Panc1 (cell line): ENCODE results near the gene ZDHHC4. TPM values are rescaled to one million over a fixed set of nuclear protein-coding genes. Genes with fewer than 3 reads are reported as not detected.
"Not testable (repeated sequence)": the region's sequence is repeated elsewhere in the genome, so short reads cannot be mapped to it uniquely, and the experiment has no call there.

Experiments
- ATAC-seq: fragments of 200-7000 bp; cut with Tn5 transposase; 2 replicates; pipeline ENCODE4 v1.9.1; 2020; ENCODE audit warnings: mild to moderate bottlenecking, moderate library complexity
- BruUV-seq: library from RNA; stranded (reverse); fragments of 400-500 nt; replicated peaks from 2 replicates; lab custom pipeline; 2021; lab: Mats Ljungman, UMichigan
- CTCF ChIA-PET: fragments of 300-600 bp; sonication (Branson Sonifier 250); formaldehyde crosslinking; loops from one replicate; lab custom pipeline; 2022; ENCODE audit warnings: antibody characterized with exemption; lab: Charles Lee
- POLR2A ChIA-PET: fragments of 300-600 bp; sonication (Branson Sonifier 250); formaldehyde crosslinking; loops from one replicate; lab custom pipeline; 2022; ENCODE audit warnings: antibody characterized with exemption; lab: Charles Lee
- DNase-seq: peaks from one replicate; pipeline ENCODE4 v3.0.0-alpha.2; 2010; ENCODE audit warnings: low read depth, low spot score
- H3K27ac ChIP-seq: 2 replicates; pipeline ENCODE4 v1.5.1; 2011; ENCODE audit warnings: mild to moderate bottlenecking, low read length, inconsistent platforms
- H3K27me3 ChIP-seq: fragments of 200-500 bp; sonication (Bioruptor generic); 2 replicates; pipeline ENCODE4 v1.6.0; 2014; ENCODE audit warnings: low read length, inconsistent platforms; ENCODE audit not compliant: control insufficient read depth, insufficient read depth
- H3K36me3 ChIP-seq: fragments of 200-500 bp; sonication (Bioruptor generic); 2 replicates; pipeline ENCODE4 v1.5.1; 2014; ENCODE audit warnings: inconsistent platforms, mild to moderate bottlenecking, low read length, moderate library complexity; ENCODE audit not compliant: control insufficient read depth, insufficient read depth
- H3K4me1 ChIP-seq: 2 replicates; pipeline ENCODE4 v1.5.1; 2011; ENCODE audit warnings: inconsistent platforms, mild to moderate bottlenecking, low read length, moderate library complexity; ENCODE audit not compliant: control insufficient read depth, insufficient read depth
- H3K4me3 ChIP-seq, 2 experiments: 2 replicates each; pipeline ENCODE4 v1.5.1; 2011 to 2012; ENCODE audit warnings: low read depth in 2 of 2, low read length in 2 of 2, mild to moderate bottlenecking in 2 of 2, inconsistent platforms in 1 of 2, moderate library complexity in 1 of 2
- H3K9me3 ChIP-seq: fragments of 200-500 bp; sonication (Bioruptor generic); 2 replicates; pipeline ENCODE4 v1.5.1; 2014; ENCODE audit warnings: low read depth, mild to moderate bottlenecking, inconsistent platforms, low read length, moderate library complexity; ENCODE audit not compliant: control insufficient read depth, insufficient read depth
- POLR2AphosphoS5 ChIP-seq: IDR thresholded peaks from 2 replicates; pipeline ENCODE4 v1.6.1; 2012; ENCODE audit warnings: mild to moderate bottlenecking, low read depth, low read length, moderate library complexity
- TCF7L2 ChIP-seq: IDR thresholded peaks from 2 replicates; pipeline ENCODE4 v1.6.1; 2011; ENCODE audit warnings: mild to moderate bottlenecking, low read depth, low read length, inconsistent platforms
- in situ Hi-C: cut with HindIII; loops from 2 replicates; pipeline ENCODE4 v1.10.0; 2016; ENCODE audit warnings: low sequenced_read_pairs, low pct_unique_long_range_greater_than_20kb
- intact Hi-C: fragments of 100-400 bp; cut with micrococcal nuclease; formaldehyde crosslinking; loops from one replicate; pipeline ENCODE4 v1.10.0; 2022; ENCODE audit not compliant: unreplicated experiment
- total RNA-seq: library from RNA; stranded (reverse); gene quantifications from one replicate; pipeline ENCODE4 v1.2.1, GENCODE V29; 2021; ENCODE audit not compliant: unreplicated experiment
- TF ChIP-seq, protein P1 (sequence below), 2 experiments: IDR thresholded peaks; 2 replicates each; pipeline ENCODE4 v1.6.1; 2011 to 2012; ENCODE audit warnings: low read depth in 2 of 2, control low read depth in 1 of 2, low read length in 1 of 2, mild to moderate bottlenecking in 1 of 2, moderate library complexity in 1 of 2; ENCODE audit not compliant: insufficient read depth in 1 of 2

ZDHHC4 gene
- total RNA-seq, 1 experiment from 2014 or later = 113 TPM

- no peak for DNase-seq
- H3K4me1 ChIP-seq = peaks cover 15% of the 10 kb centered on the region
- H3K4me3 ChIP-seq = no peak overlapping the region
- no TSS peak for BruUV-seq
- ChIA-PET POLR2A (interaction anchor here (0.6 kb wide), 1 partner anchor 1493 kb away, joined by 5 read pairs; no protein-coding TSS in a partner anchor), CTCF (no interaction called here)
- ATAC-seq = no peak
- H3K9me3 ChIP-seq = no peaks in the 10 kb centered on the region
- H3K27me3 ChIP-seq = no peaks in the 10 kb centered on the region
- in situ Hi-C loops = loop anchor here (5.0 kb wide), 1 partner anchor 58 kb away; no protein-coding TSS in a partner anchor
- TF ChIP-seq, protein P1, sequence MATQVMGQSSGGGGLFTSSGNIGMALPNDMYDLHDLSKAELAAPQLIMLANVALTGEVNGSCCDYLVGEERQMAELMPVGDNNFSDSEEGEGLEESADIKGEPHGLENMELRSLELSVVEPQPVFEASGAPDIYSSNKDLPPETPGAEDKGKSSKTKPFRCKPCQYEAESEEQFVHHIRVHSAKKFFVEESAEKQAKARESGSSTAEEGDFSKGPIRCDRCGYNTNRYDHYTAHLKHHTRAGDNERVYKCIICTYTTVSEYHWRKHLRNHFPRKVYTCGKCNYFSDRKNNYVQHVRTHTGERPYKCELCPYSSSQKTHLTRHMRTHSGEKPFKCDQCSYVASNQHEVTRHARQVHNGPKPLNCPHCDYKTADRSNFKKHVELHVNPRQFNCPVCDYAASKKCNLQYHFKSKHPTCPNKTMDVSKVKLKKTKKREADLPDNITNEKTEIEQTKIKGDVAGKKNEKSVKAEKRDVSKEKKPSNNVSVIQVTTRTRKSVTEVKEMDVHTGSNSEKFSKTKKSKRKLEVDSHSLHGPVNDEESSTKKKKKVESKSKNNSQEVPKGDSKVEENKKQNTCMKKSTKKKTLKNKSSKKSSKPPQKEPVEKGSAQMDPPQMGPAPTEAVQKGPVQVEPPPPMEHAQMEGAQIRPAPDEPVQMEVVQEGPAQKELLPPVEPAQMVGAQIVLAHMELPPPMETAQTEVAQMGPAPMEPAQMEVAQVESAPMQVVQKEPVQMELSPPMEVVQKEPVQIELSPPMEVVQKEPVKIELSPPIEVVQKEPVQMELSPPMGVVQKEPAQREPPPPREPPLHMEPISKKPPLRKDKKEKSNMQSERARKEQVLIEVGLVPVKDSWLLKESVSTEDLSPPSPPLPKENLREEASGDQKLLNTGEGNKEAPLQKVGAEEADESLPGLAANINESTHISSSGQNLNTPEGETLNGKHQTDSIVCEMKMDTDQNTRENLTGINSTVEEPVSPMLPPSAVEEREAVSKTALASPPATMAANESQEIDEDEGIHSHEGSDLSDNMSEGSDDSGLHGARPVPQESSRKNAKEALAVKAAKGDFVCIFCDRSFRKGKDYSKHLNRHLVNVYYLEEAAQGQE (IDR thresholded peaks at IDR 0.05; ENCODE audit: insufficient read depth in 1 of 2, low read depth in 2 of 2, low read length in 1 of 2) = no peak
- intact Hi-C loops = no loop called here
- no peaks in the 10 kb centered on the region for H3K36me3 ChIP-seq
- no peak overlapping the region for H3K27ac ChIP-seq
Observed at GRCh38 chr7:6634021-6634420, 56.8 kb downstream of the ZDHHC4 start.

DNA sequence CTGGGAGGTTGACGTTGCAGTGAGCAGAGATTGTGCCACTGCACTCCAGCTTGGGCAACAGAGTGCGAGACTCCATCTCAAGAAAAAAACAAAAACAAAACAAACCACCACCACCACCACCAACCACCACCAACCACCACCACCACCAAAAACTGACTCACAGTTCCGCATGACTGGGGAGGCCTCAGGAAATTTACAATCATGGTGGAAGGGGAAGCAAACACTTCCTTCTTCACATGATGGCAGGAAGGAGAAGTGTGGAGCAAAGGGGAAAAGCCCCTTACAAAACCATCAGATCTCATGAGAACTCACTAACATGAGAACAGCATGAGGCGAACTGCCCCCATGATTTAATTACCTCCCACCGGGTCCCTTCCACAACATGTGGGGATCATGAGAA is 57.7 kb downstream of the ZDHHC4 start:
- H3K9me3 ChIP-seq, CTCF ChIA-PET, H3K27me3 ChIP-seq, ATAC-seq, DNase-seq, intact Hi-C loops, BruUV-seq, H3K27ac ChIP-seq, H3K36me3 ChIP-seq, H3K4me3 ChIP-seq, POLR2A ChIA-PET: not testable (repeated sequence)
- H3K4me1 ChIP-seq = peaks cover 15% of the 10 kb centered on the region
- in situ Hi-C loops = loop anchor here (5.0 kb wide), 1 partner anchor 57 kb away; no protein-coding TSS in a partner anchor

DNA sequence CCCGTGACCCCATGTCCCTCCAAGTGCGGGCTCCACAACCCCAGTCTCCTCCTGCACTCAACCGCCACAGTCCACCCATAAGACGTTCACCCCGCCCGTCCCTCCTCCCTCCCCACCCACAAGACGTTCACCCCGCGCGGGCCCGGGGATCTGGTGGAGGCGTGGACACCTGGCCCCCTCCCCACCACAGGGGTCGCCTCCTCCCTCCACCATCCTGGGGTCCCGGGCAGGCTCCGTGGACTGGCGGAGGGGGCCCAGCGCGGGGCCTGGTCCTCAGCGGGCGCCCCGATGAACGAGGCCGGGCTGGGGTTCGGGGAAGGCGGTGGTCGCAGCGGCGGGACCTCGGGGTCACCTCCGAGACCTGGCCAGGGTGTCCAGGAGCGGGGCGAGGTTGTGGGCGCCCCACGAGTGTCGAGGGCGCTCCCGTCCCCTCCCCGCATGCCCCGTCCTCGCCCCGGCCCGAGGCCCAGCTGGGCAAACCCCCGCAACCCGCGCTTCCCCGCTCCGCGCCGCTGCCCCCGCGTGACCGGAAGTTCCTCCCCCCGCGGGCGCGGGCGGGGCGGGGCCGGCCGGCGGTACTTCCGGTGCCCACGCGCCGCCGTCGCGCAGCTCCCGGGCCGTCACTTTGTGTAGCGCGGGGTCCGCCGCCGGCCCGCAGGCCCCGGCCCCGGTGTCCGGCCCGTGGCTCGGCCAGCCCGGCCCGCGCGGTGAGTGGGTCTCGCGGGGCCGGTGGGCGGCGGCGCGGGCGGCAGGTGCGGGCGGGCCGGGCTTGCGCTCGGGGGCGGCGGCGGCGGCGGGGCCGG is 59.7 kb downstream of the ZDHHC4 start, which contains the start of gene ZNF316:
Gene ZNF316, plus strand, starts transcription at position 578 of the 803 bp plus-strand sequence. CDS start 5,092 bp downstream, outside the sequence.
- Histone ChIP-seq H3K27ac (peak within 1 kb of the TSS; percentile 84), H3K9me3 (no peaks in the 10 kb centered on the region), H3K4me3 (peak within 1 kb of the TSS; percentile 77 to 78), H3K27me3 (no peaks in the 10 kb centered on the region), H3K4me1 (peaks cover 15% of the 10 kb centered on the region), H3K36me3 (peaks cover 4% of the 10 kb centered on the region; the same call in 1 of the 2 replicates)
- peak; percentile 84 for ATAC-seq
- DNase-seq = no peak
- intact Hi-C loops = no loop called here
- CTCF ChIA-PET = interaction anchor here (0.6 kb wide), 1 partner anchor 89 kb away, joined by 3 read pairs; no protein-coding TSS in a partner anchor
- in situ Hi-C loops = no loop called here
- no peak for TF ChIP-seq TCF7L2
- peak; percentile 76 for TF ChIP-seq POLR2AphosphoS5
- BruUV-seq = TSS peak; percentile 91
- POLR2A ChIA-PET = no interaction called here
